K562 (cell line): Measurements from ENCODE around the gene SHANK3.

Source experiments
- CC2D1A ChIP-seq: fragments of 450-650 bp; IDR thresholded peaks from 2 replicates; pipeline ENCODE4 v1.6.1; 2017; ENCODE audit warnings: mild to moderate bottlenecking
- CXXC5 ChIP-seq: fragments of 250-450 bp; sonication (Bioruptor Pico); IDR thresholded peaks from 2 replicates; pipeline ENCODE4 v1.8.0; 2022; ENCODE audit warnings: inconsistent platforms, mild to moderate bottlenecking, moderate library complexity
- NRF1 ChIP-seq, 2 experiments: fragments of 450-650 bp; IDR thresholded peaks in 1 of 2; conservative IDR thresholded peaks in 1 of 2; 2 replicates each; pipeline ENCODE4 v1.6.1; 2014; ENCODE audit warnings: mild to moderate bottlenecking in 2 of 2
- PML ChIP-seq: IDR thresholded peaks from 2 replicates; pipeline ENCODE4 v1.6.1; 2012; ENCODE audit warnings: low read length, inconsistent platforms
- POLR2AphosphoS5 ChIP-seq: IDR thresholded peaks from 2 replicates; pipeline ENCODE4 v1.6.1; 2011; ENCODE audit warnings: mild to moderate bottlenecking, low read depth, low read length, moderate library complexity; ENCODE audit not compliant: control insufficient read depth, insufficient read depth
- ZNF785 ChIP-seq: fragments of 250-450 bp; sonication (Bioruptor Pico); IDR thresholded peaks from 2 replicates; pipeline ENCODE4 v1.4.0; 2020; ENCODE audit warnings: mild to moderate bottlenecking
- TF ChIP-seq, protein P1 (sequence below): fragments of 450-650 bp; IDR thresholded peaks from 2 replicates; pipeline ENCODE4 v1.6.1; 2014; ENCODE audit warnings: low read depth, mild to moderate bottlenecking, moderate library complexity, borderline replicate concordance

DNA sequence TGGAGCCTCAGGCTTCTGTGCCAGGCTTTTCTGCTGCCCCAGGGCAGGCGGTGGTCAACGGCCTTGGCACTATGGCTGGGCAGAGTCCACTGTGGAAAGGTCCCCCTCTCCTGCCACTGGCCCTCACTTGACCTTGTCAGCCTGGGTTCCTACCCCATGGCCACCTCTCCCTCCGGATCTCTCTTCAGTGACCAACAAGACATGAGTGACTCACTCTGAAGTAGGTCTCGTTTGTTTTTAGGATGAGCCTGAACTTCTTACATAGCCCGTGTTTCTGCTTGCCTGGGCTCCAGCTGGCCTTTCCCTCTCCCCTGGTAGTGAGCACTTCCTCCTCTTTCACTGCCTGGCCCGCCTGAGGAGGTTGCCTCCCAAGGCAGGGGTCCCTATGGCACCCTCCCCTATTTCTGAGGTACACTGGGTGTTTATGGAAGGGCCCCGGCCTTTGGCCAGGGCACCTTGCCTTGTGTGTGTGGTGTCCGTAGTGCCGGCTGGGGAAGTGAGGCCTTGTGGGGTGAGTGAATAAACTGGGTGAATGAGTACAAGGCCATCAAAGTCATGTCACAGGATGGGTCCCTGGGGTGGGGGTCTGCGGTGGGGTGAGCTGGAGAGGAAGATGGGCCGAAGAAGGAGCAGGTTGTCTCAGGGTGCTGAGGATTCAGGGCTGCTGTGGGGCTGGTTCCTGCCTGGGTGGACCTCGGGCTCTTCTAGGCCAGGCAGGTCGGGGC lies 5.0 kb downstream of the SHANK3 start:
- TF ChIP-seq, protein P1, sequence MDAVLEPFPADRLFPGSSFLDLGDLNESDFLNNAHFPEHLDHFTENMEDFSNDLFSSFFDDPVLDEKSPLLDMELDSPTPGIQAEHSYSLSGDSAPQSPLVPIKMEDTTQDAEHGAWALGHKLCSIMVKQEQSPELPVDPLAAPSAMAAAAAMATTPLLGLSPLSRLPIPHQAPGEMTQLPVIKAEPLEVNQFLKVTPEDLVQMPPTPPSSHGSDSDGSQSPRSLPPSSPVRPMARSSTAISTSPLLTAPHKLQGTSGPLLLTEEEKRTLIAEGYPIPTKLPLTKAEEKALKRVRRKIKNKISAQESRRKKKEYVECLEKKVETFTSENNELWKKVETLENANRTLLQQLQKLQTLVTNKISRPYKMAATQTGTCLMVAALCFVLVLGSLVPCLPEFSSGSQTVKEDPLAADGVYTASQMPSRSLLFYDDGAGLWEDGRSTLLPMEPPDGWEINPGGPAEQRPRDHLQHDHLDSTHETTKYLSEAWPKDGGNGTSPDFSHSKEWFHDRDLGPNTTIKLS, result no peak
- TF ChIP-seq ZNF785 (CRISPR knock-in tag) (no peak), CC2D1A (no peak), NRF1 (conservative IDR thresholded peaks at IDR 0.05 in 1 of 2, IDR thresholded peaks at IDR 0.05 in 1 of 2) (no peak), POLR2AphosphoS5 (no peak), PML (no peak), CXXC5 (CRISPR knock-in tag) (no peak)
